ENCODE results near the gene HOXD12. TPM values are rescaled to one million over a fixed set of nuclear protein-coding genes. Genes with fewer than 3 reads are reported as not detected.

Gene HOXD12
- total RNA-seq, 1 donor from 2014 or later = not detected

DNA sequence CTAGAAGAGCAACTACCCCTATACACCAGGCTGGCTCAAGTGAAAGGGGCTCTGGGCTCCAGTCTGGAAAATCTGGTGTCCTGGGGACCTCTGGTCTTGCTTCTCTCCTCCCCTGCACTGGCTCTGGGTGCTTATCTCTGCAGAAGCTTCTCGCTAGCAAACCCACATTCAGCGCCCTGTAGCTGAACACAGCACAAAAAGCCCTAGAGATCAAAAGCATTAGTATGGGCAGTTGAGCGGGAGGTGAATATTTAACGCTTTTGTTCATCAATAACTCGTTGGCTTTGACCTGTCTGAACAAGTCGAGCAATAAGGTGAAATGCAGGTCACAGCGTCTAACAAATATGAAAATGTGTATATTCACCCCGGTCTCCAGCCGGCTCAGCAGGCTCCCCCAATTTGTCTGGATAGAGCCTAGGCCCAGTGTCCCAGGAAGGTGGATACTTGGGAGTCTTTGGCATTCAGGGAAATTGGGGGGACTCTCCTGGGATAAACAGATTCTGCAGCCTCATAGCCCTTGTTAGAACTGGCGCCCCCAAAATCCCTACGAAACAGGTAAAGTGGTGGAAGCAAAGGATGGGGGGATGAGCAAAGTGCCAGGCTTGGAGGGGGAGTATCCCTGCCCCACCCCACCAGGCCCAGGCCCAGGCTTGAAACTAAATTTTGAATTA is 49.3 kb downstream of the HOXD12 start:
- TF ChIP-seq, protein P1, sequence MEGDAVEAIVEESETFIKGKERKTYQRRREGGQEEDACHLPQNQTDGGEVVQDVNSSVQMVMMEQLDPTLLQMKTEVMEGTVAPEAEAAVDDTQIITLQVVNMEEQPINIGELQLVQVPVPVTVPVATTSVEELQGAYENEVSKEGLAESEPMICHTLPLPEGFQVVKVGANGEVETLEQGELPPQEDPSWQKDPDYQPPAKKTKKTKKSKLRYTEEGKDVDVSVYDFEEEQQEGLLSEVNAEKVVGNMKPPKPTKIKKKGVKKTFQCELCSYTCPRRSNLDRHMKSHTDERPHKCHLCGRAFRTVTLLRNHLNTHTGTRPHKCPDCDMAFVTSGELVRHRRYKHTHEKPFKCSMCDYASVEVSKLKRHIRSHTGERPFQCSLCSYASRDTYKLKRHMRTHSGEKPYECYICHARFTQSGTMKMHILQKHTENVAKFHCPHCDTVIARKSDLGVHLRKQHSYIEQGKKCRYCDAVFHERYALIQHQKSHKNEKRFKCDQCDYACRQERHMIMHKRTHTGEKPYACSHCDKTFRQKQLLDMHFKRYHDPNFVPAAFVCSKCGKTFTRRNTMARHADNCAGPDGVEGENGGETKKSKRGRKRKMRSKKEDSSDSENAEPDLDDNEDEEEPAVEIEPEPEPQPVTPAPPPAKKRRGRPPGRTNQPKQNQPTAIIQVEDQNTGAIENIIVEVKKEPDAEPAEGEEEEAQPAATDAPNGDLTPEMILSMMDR (conservative IDR thresholded peaks at IDR 0.05) = no peak
- Mint-ChIP-seq H3K9me3 (no peaks in the 10 kb centered on the region), H3K27ac (no peak overlapping the region), H3K27me3 (peaks cover 94% of the 10 kb centered on the region), H3K4me1 (ENCODE audit: unreplicated experiment) (peaks cover 21% of the 10 kb centered on the region), H3K36me3 (peaks cover 8% of the 10 kb centered on the region), H3K4me3 (peak overlapping the region; percentile 89)
- DNase-seq (ENCODE audit: extremely low spot score, unreplicated experiment) = no peak

DNA sequence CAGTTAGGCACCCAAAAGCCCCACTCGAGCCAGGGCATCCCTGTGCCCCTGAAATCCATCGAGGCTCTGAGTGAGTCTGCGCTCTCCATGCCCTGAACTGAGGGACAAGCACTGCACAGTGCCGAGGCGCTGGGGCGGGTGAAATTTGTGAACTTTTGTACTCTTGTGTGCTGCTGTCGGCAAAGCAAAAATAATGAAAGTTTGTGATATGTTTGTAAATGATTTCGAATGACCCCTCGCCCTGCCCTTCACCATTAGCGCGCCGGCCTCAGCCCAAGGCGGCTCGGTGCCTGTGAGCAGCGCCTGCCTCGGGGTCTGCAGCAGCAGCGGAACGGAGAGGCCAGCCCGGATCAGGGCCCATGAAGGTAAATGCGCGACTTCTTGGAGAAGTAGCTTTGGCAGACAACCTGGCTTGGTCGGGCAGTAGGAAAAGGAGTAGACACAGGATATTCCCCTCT is 49.9 kb downstream of the HOXD12 start:
- Mint-ChIP-seq H3K27ac (no peak overlapping the region), H3K4me1 (ENCODE audit: unreplicated experiment) (peaks cover 21% of the 10 kb centered on the region), H3K9me3 (no peaks in the 10 kb centered on the region), H3K27me3 (peaks cover 94% of the 10 kb centered on the region), H3K36me3 (peaks cover 12% of the 10 kb centered on the region), H3K4me3 (peak overlapping the region; percentile 89)
- TF ChIP-seq, protein P1 (conservative IDR thresholded peaks at IDR 0.05) = no peak
- no peak for DNase-seq (ENCODE audit: extremely low spot score, unreplicated experiment)

GRCh38 chr2:176149939-176150583 is 50.5 kb downstream of the HOXD12 start:
- Mint-ChIP-seq H3K9me3 (no peaks in the 10 kb centered on the region), H3K4me1 (ENCODE audit: unreplicated experiment) (peaks cover 21% of the 10 kb centered on the region), H3K27ac (peak overlapping the region; percentile 32), H3K27me3 (peaks cover 94% of the 10 kb centered on the region), H3K36me3 (peaks cover 17% of the 10 kb centered on the region), H3K4me3 (peak overlapping the region; percentile 89)
- no peak for DNase-seq (ENCODE audit: extremely low spot score, unreplicated experiment)
- TF ChIP-seq, protein P1 (conservative IDR thresholded peaks at IDR 0.05) = no peak

DNA sequence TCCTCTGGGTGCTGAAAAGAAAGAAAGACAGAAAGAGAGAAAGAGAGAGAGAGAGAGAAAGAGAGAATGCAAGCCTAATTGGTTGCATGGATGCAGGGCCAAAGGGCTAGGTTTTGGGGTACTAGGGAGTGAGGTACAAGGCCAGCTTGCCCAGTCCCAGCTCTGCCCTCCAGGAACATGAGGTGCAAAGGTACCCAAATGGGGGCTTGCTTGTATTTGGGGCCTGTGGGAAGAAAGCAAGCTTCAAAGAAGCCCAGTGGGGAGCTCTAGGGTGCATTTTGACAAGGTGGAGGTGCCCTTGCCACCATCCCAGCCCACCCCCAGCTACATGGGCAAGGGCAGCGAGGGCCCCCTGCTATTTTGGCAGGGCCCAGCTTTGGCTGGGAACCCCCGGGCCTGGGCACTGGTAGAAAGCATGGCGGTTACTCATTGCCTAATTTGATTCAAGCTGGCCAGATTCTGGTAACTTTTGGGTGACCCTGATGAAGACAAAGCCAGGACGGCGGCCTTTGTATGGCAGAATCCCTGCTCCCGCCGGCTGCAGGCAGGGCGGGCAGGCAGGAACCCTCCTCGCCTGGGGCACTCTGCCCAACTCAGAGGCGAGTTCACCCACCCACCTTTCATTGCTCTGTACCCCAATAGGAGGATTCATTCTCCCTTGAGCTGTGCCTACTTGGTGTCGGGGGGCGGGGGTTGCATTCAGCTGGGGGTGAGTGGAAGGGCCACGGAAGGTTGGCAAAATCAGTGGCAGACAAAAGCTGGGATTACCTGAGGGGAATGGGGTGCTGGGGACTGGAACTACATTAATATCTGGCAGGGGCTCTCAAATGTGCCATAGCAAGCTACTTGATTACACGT is 51.2 kb downstream of the HOXD12 start:
- H3K4me3 Mint-ChIP-seq = peak overlapping the region; percentile 89
- H3K36me3 Mint-ChIP-seq = peaks cover 24% of the 10 kb centered on the region
- H3K4me1 Mint-ChIP-seq (ENCODE audit: unreplicated experiment) = peaks cover 21% of the 10 kb centered on the region
- peaks cover 94% of the 10 kb centered on the region for H3K27me3 Mint-ChIP-seq
- H3K27ac Mint-ChIP-seq = peak overlapping the region; percentile 75
- TF ChIP-seq, protein P1 (conservative IDR thresholded peaks at IDR 0.05) = no peak
- no peak for DNase-seq (ENCODE audit: extremely low spot score, unreplicated experiment)
- H3K9me3 Mint-ChIP-seq = no peaks in the 10 kb centered on the region

- DNase-seq (ENCODE audit: extremely low spot score, unreplicated experiment) = no peak
- H3K9me3 Mint-ChIP-seq = no peaks in the 10 kb centered on the region
- TF ChIP-seq, protein P1 (conservative IDR thresholded peaks at IDR 0.05) = no peak
- peaks cover 23% of the 10 kb centered on the region for H3K4me1 Mint-ChIP-seq (ENCODE audit: unreplicated experiment)
- H3K27ac Mint-ChIP-seq = peak within 1 kb of the TSS; percentile 75
- H3K27me3 Mint-ChIP-seq = peaks cover 94% of the 10 kb centered on the region
- H3K4me3 Mint-ChIP-seq = peak within 1 kb of the TSS; percentile 89
- peaks cover 20% of the 10 kb centered on the region for H3K36me3 Mint-ChIP-seq
Measured at GRCh38 chr2:176151442-176152287, 52.1 kb downstream of the HOXD12 start, which contains the start of gene HOXD4. TSS of gene HOXD4 (plus strand) at chr2:176151550. CDS start at chr2:176151634, 84 bp downstream.

Data from type B pancreatic cell (in vitro differentiated cells).